Uterus (tissue), 2 donors: ENCODE results near the gene ZNF428.

Experiments used
- POLR2A ChIP-seq, 2 donors: fragments of 450-650 bp; IDR thresholded peaks; one replicate each; pipeline ENCODE4 v1.6.1; 2016; ENCODE audit warnings: antibody characterized with exemption in 2 of 2, mild to moderate bottlenecking in 1 of 2, moderate library complexity in 1 of 2
- TF ChIP-seq, protein P1 (sequence below), 4 experiments: fragments of 200-600 bp in 2 of 4; fragments of 450-650 bp in 2 of 4; sonication (generic) in 2 of 4; IDR thresholded peaks; one replicate each; pipeline ENCODE4 v1.5.1; 2016 to 2019; ENCODE audit warnings: antibody characterized with exemption in 4 of 4, mild to moderate bottlenecking in 2 of 4, moderate library complexity in 1 of 4

- no peak for TF ChIP-seq POLR2A (IDR thresholded peaks at IDR 0.05)
- TF ChIP-seq, protein P1, sequence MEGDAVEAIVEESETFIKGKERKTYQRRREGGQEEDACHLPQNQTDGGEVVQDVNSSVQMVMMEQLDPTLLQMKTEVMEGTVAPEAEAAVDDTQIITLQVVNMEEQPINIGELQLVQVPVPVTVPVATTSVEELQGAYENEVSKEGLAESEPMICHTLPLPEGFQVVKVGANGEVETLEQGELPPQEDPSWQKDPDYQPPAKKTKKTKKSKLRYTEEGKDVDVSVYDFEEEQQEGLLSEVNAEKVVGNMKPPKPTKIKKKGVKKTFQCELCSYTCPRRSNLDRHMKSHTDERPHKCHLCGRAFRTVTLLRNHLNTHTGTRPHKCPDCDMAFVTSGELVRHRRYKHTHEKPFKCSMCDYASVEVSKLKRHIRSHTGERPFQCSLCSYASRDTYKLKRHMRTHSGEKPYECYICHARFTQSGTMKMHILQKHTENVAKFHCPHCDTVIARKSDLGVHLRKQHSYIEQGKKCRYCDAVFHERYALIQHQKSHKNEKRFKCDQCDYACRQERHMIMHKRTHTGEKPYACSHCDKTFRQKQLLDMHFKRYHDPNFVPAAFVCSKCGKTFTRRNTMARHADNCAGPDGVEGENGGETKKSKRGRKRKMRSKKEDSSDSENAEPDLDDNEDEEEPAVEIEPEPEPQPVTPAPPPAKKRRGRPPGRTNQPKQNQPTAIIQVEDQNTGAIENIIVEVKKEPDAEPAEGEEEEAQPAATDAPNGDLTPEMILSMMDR (IDR thresholded peaks at IDR 0.05), result no peak
These were observed 9.6 kb downstream of the ZNF428 start for GRCh38 chr19:43609872-43610271.
